HFFc6 (cell line): ENCODE results near the gene GARIN5B. TPM values are rescaled to one million over a fixed set of nuclear protein-coding genes. Genes with fewer than 3 reads are reported as not detected.

Experiments used
- DNase-seq: peaks from one replicate; pipeline ENCODE4 v3.0.0-alpha.2; 2018
- H3K27ac Mint-ChIP-seq: 2 replicates; pipeline ENCODE4 v1.8.0; 2020; ENCODE audit warnings: mild to moderate bottlenecking, mixed read lengths
- H3K27me3 Mint-ChIP-seq: 2 replicates; pipeline ENCODE4 v1.8.0; 2021; ENCODE audit warnings: mild to moderate bottlenecking, moderate library complexity, mixed read lengths; ENCODE audit not compliant: insufficient read depth
- H3K36me3 Mint-ChIP-seq: 2 replicates; pipeline ENCODE4 v1.8.0; 2021; ENCODE audit warnings: low read depth, mixed read lengths
- H3K4me1 Mint-ChIP-seq: 2 replicates; pipeline ENCODE4 v1.8.0; 2020; ENCODE audit warnings: low read depth, mixed read lengths
- H3K4me3 Mint-ChIP-seq: 2 replicates; pipeline ENCODE4 v1.8.0; 2020; ENCODE audit warnings: mild to moderate bottlenecking, moderate library complexity, mixed read lengths
- H3K9me3 Mint-ChIP-seq: 2 replicates; pipeline ENCODE4 v1.8.0; 2020; ENCODE audit warnings: mild to moderate bottlenecking, mixed read lengths
- CTCF ChIP-seq: fragments of 200-600 bp; sonication (generic); IDR thresholded peaks from 2 replicates; pipeline ENCODE4 v1.5.0; 2021; ENCODE audit warnings: antibody characterized with exemption, mild to moderate bottlenecking
- total RNA-seq, 6 experiments: library from RNA; stranded (reverse); fragmentation: NEBNext Ultra II Directional; extraction: Animal tissue kit (Norgen Biotek cat#: 25700); gene quantifications; 2 replicates in 1 of 6; 3 replicates in 5 of 6; pipeline ENCODE4 v1.2.3, GENCODE V29; 2021

The GARIN5B gene
- total RNA-seq, 6 experiments from 2014 or later = 0.05 TPM; not detected in 5

- Mint-ChIP-seq H3K9me3 (no peaks in the 10 kb centered on the region), H3K27ac (no peak overlapping the region), H3K36me3 (no peaks in the 10 kb centered on the region), H3K27me3 (peaks cover 19% of the 10 kb centered on the region), H3K4me1 (no peaks in the 10 kb centered on the region), H3K4me3 (no peak overlapping the region)
- no peak for DNase-seq
- TF ChIP-seq CTCF = no peak
Measured at GRCh38 chr19:55315956-55316525, 47.0 kb downstream of the GARIN5B start.

GRCh38 chr19:55314396-55314795 is 48.7 kb downstream of the GARIN5B start:
- Mint-ChIP-seq H3K4me1 (no peaks in the 10 kb centered on the region), H3K27ac (no peak overlapping the region), H3K36me3 (peaks cover 5% of the 10 kb centered on the region; the same call in 1 of the 2 replicates), H3K27me3 (peaks cover 7% of the 10 kb centered on the region), H3K4me3 (no peak overlapping the region), H3K9me3 (no peaks in the 10 kb centered on the region)
- DNase-seq = no peak
- TF ChIP-seq CTCF = no peak

- Mint-ChIP-seq H3K4me3 (no peak overlapping the region), H3K36me3 (peaks cover 5% of the 10 kb centered on the region; the same call in 1 of the 2 replicates), H3K27ac (no peak overlapping the region), H3K4me1 (no peaks in the 10 kb centered on the region), H3K9me3 (no peaks in the 10 kb centered on the region), H3K27me3 (peaks cover 3% of the 10 kb centered on the region)
- TF ChIP-seq CTCF = no peak
- DNase-seq = no peak
Measured at GRCh38 chr19:55312621-55313512, 50.2 kb downstream of the GARIN5B start.

DNA sequence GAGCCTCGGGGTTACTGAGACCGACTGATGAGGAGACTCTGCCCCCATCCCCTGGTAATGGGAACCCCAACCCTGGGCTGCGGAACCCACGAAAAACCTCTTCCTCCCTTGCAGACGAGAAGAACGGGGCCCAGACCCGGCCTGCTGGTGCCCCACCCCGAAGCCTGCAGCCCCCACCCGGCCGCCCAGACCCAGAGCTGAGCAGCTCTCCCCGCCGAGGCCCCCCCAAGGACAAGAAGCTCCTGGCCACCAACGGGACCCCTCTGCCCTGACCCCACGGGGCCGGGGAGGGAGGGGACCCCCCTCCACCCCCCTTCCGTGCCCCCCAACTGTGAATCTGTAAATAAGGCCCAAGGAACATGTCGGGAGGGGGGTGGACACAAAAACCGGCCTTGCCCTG is 51.3 kb downstream of the GARIN5B start:
- Mint-ChIP-seq H3K4me1 (no peaks in the 10 kb centered on the region), H3K9me3 (no peaks in the 10 kb centered on the region), H3K27ac (no peak overlapping the region), H3K4me3 (no peak overlapping the region), H3K27me3 (peaks cover 3% of the 10 kb centered on the region), H3K36me3 (peaks cover 9% of the 10 kb centered on the region; the same call in 1 of the 2 replicates)
- no peak for DNase-seq
- TF ChIP-seq CTCF = no peak

- H3K4me3 Mint-ChIP-seq = no peak overlapping the region
- no peak for TF ChIP-seq CTCF
- H3K27me3 Mint-ChIP-seq = peaks cover 3% of the 10 kb centered on the region
- H3K4me1 Mint-ChIP-seq = no peaks in the 10 kb centered on the region
- no peaks in the 10 kb centered on the region for H3K9me3 Mint-ChIP-seq
- no peak for DNase-seq
- H3K36me3 Mint-ChIP-seq = peaks cover 13% of the 10 kb centered on the region; the same call in 1 of the 2 replicates
- H3K27ac Mint-ChIP-seq = no peak overlapping the region
Measured at GRCh38 chr19:55311397-55311796, 51.7 kb downstream of the GARIN5B start.
